HUES6 (cell line): ENCODE results near the gene HOXB3.

ENCODE experiments used
- H3K27ac ChIP-seq: 2 replicates; pipeline ENCODE4 v1.7.0; 2013; ENCODE audit warnings: low read depth, mild to moderate bottlenecking, low read length, inconsistent platforms
- H3K27me3 ChIP-seq: 2 replicates; pipeline ENCODE4 v1.6.1; 2013; ENCODE audit warnings: low read length; ENCODE audit not compliant: control insufficient read depth, insufficient read depth
- H3K36me3 ChIP-seq: 2 replicates; pipeline ENCODE4 v1.6.1; 2013; ENCODE audit warnings: low read length; ENCODE audit not compliant: control insufficient read depth, insufficient read depth
- H3K4me1 ChIP-seq: 2 replicates; pipeline ENCODE4 v1.6.1; 2013; ENCODE audit warnings: low read length; ENCODE audit not compliant: control insufficient read depth, insufficient read depth
- H3K4me3 ChIP-seq: 2 replicates; pipeline ENCODE4 v1.5.1; 2013; ENCODE audit warnings: low read depth, low read length
- H3K9ac ChIP-seq: one replicate; pipeline ENCODE4 v1.6.1; 2013; ENCODE audit warnings: mild to moderate bottlenecking, low read length
- H3K9me3 ChIP-seq: 2 replicates; pipeline ENCODE4 v1.6.1; 2013; ENCODE audit warnings: low read depth, low read length; ENCODE audit not compliant: control insufficient read depth, insufficient read depth

Gene HOXB3

DNA sequence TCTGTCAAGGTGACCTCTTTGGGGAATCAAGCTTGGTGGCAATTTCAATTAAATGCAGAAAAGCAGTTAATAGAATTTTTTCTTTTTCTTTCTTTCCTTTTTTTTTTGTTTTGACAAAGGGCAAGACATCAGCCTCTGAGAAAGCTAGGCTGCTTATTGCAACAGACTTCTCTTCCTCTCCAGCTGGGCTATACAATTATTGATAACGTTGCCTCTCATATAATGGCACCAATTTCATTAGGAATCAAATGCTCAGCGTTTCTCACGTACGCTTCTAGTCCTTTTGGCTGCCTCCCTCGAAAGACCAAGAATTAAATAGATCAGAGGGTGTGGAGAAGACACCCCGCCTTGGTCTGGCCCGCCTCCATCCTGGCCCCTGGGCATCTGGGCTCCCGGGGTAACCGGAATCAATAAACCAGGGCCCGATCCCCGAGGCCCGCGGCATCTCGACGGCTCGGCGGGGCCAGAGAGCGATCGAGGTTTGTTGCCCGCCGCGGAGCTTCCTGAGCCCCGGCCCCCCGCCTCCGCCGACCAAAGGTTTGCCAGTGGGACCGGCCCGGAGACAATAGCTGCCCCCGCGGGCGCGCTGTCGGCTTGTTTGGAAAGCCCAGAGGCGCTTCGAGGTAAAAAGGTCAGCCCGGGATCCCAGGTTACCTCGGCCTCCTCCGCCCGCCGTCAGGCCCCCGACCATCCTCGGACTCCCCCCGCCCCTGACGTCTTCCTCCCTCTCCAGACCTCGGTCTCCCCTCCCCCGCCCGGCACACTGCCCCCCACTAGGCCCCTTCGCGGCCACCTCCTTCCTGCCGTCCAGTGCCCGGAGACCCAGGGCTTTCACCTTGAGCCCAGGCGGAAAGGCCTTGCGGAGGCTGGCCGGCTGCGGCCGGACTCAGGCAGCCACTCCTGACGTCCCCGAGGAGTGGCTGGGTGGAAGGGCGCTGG lies 63.2 kb downstream of the HOXB3 start:
- peaks cover 95% of the 10 kb centered on the region for H3K27me3 ChIP-seq

GRCh38 chr17:48523010-48523409 lies 67.0 kb downstream of the HOXB3 start:
- Histone ChIP-seq H3K9ac (no peak overlapping the region), H3K27ac (no peak overlapping the region), H3K9me3 (no peaks in the 10 kb centered on the region), H3K36me3 (no peaks in the 10 kb centered on the region), H3K27me3 (peaks cover 68% of the 10 kb centered on the region), H3K4me1 (peaks cover 47% of the 10 kb centered on the region), H3K4me3 (no peak overlapping the region)

More for the DNA sequence above, 63.2 kb downstream of the HOXB3 start:
- no peaks in the 10 kb centered on the region for H3K9me3 ChIP-seq
- no peaks in the 10 kb centered on the region for H3K36me3 ChIP-seq
- peak overlapping the region; percentile 61 for H3K9ac ChIP-seq
- peaks cover 62% of the 10 kb centered on the region for H3K4me1 ChIP-seq
- H3K4me3 ChIP-seq, result peak overlapping the region; percentile 52
- peak overlapping the region; percentile 77; the same call in 1 of the 2 replicates for H3K27ac ChIP-seq

DNA sequence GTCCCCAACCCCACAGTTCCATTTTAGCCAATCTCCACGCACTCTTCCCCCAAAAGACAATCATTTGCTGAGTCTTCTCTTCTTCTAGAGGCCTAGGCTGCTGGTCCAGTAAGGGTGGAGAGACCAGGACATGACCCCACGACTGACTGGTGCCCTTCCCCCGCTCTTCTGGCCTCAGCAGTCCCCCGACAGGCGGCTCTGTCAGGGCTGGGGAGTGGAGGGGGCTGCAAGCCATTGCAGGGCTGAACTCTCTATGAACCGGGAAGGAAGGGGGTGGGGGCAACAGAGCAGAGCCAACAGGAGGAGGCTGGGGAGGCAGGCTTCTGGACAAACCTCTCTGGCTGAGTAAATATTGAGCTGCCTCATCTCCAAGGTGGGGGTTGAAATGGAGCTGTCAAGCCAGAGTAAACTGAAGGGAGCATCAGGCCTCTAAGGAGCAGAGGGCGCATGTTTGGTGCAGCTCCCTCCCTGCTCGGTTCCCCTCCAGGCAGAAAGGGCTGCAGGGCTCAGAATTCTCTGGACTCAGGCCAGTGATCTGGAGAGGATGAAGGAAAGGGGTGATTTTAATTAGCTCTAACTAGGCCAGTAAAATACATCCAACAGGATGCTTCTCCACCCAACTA lies 67.9 kb downstream of the HOXB3 start:
- H3K4me1 ChIP-seq, result peaks cover 47% of the 10 kb centered on the region
- peak overlapping the region; percentile 3; the same call in 1 of the 2 replicates for H3K27ac ChIP-seq
- H3K9me3 ChIP-seq, result no peaks in the 10 kb centered on the region
- H3K4me3 ChIP-seq, result 0 out of 2 replicates have a peak overlapping the region, but pooled peaks have one; percentile 2
- H3K36me3 ChIP-seq, result no peaks in the 10 kb centered on the region
- peaks cover 60% of the 10 kb centered on the region for H3K27me3 ChIP-seq
- no peak overlapping the region for H3K9ac ChIP-seq

GRCh38 chr17:48520631-48521079 lies 69.4 kb downstream of the HOXB3 start:
- H3K4me1 ChIP-seq, result peaks cover 48% of the 10 kb centered on the region
- 0 out of 2 replicates have a peak overlapping the region, but pooled peaks have one; percentile 4 for H3K4me3 ChIP-seq
- H3K27ac ChIP-seq, result peak overlapping the region; percentile 46; the same call in 1 of the 2 replicates
- H3K27me3 ChIP-seq, result peaks cover 47% of the 10 kb centered on the region
- peak overlapping the region; percentile 37 for H3K9ac ChIP-seq
- H3K9me3 ChIP-seq, result no peaks in the 10 kb centered on the region
- no peaks in the 10 kb centered on the region for H3K36me3 ChIP-seq

DNA sequence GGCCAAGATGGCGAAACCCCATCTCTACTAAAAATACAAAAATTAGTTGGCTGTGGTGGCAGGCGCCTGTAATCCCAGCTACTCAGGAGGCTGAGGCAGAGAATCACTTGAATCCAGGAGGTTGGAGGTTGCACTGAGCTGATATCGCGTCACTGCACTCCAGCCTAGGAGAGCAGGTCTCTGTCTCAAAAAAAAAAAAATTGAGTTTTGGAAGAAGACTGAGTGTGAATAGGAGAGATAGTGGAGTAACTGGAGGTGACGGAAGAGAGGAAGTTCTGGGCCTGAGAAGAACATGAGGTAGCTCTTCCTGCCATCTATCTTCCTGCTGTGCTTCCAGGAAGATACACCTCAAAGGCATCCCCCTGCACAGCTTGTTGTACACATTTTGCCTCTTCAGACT lies 70.6 kb downstream of the HOXB3 start:
- H3K9me3 ChIP-seq, result no peaks in the 10 kb centered on the region
- H3K27ac ChIP-seq, result no peak overlapping the region
- H3K4me1 ChIP-seq, result peaks cover 54% of the 10 kb centered on the region
- no peaks in the 10 kb centered on the region for H3K36me3 ChIP-seq
- peaks cover 36% of the 10 kb centered on the region for H3K27me3 ChIP-seq
- no peak overlapping the region for H3K4me3 ChIP-seq
- no peak overlapping the region for H3K9ac ChIP-seq

GRCh38 chr17:48517478-48517877 lies 72.6 kb downstream of the HOXB3 start:
- H3K27ac ChIP-seq, result no peak overlapping the region
- no peak overlapping the region for H3K4me3 ChIP-seq
- peaks cover 63% of the 10 kb centered on the region for H3K4me1 ChIP-seq
- H3K36me3 ChIP-seq, result no peaks in the 10 kb centered on the region
- H3K27me3 ChIP-seq, result peaks cover 16% of the 10 kb centered on the region; the same call in 1 of the 2 replicates
- no peak overlapping the region for H3K9ac ChIP-seq
- H3K9me3 ChIP-seq, result no peaks in the 10 kb centered on the region

DNA sequence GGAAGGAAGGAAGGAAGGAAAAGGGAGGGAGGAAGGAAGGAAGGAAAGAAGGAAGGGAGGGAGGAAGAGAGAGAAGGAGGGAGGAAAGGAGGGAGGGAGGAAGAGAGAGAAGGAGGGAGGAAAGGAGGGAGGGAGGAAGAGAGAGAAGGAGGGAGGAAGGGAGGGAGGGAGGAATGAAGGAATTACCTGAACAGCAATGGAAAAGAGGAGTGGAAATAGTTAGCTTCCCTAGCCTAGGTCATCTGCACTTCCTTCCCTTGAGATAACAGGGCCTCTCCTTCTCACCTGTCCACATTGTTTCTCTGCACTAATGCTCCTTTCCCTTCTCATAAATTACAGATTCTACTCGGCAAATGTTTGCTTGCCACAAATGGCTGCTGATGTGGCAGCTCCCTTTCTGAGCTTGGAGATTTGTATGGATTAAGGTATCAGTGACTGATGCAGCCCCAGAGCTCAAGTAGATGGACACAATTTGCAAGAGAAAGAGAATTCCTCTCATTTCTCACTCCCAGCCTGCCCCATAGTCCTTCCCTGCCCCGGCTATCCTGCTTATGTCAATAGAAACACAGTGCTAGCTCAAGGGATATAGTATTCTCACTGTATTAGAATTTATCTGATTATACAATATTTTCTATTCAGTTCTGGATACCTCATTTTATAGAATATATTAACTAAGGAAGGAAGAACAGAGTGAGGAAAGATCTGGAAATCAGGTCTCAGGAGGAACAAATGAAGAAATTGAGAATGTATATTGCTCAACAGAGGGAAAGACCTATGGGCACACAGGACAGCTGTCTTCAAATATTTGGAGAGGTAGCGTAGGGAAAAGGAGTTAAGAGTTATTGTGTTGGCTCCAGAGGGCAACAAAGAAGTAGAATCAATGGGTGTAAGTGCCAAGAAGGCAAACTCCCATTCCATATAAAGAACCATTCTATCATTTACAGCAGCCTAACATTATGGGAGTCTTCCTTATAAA lies 73.8 kb downstream of the HOXB3 start:
- H3K9ac ChIP-seq, result no peak overlapping the region
- no peaks in the 10 kb centered on the region for H3K9me3 ChIP-seq
- H3K27me3 ChIP-seq, result peaks cover 4% of the 10 kb centered on the region; the same call in 1 of the 2 replicates
- H3K4me3 ChIP-seq, result peak overlapping the region; percentile 25; the same call in 1 of the 2 replicates
- H3K36me3 ChIP-seq, result no peaks in the 10 kb centered on the region
- no peak overlapping the region for H3K27ac ChIP-seq
- peaks cover 50% of the 10 kb centered on the region for H3K4me1 ChIP-seq

- Histone ChIP-seq H3K27ac (no peak overlapping the region), H3K9ac (no peak overlapping the region), H3K27me3 (peaks cover 1% of the 10 kb centered on the region; the same call in 1 of the 2 replicates), H3K9me3 (no peaks in the 10 kb centered on the region), H3K36me3 (no peaks in the 10 kb centered on the region), H3K4me1 (peaks cover 39% of the 10 kb centered on the region), H3K4me3 (no peak overlapping the region)
Observed at GRCh38 chr17:48514477-48514876, 75.6 kb downstream of the HOXB3 start.

DNA sequence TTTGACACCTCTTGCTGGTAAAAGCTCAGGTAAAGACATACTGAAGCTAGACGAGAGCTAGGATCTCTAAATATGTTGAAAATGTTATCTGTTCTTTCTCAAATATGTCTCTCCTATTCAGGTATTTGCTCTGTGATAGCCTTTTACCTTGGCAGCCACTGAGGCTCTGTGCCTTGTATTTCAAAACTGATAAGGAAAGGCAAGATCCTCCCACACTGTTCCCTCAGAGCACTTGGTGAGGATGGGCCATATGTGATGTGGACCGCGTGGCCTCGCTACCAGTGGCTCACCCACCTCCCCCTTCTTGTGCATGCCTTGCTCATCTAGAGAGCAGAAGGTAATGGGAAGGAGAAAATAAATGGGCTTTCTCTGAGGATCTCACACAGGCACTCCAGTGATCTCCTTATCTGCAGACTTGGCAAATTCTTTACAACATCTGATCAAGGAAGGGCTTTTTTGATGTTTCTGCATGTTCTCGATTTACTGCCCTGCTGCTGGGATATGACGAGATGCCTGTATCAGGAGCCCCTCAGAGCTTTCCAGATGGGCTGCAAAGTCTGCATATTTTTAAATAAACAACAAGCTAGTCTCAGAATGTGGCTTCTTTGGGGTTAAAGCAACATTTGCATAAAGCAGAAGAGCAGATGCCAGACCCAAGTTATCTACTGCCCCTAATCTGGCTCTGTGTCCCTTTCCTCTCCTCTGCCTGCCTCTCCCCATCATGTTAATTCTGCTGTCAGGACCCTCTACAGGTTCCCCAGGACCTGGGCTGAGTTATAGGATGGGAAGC lies 76.2 kb downstream of the HOXB3 start:
- Histone ChIP-seq H3K9me3 (no peaks in the 10 kb centered on the region), H3K27ac (no peak overlapping the region), H3K27me3 (no peaks in the 10 kb centered on the region; the same call in 1 of the 2 replicates), H3K9ac (no peak overlapping the region), H3K4me1 (peaks cover 37% of the 10 kb centered on the region), H3K36me3 (no peaks in the 10 kb centered on the region), H3K4me3 (no peak overlapping the region)

GRCh38 chr17:48513097-48513496 lies 76.9 kb downstream of the HOXB3 start:
- Histone ChIP-seq H3K4me1 (peaks cover 37% of the 10 kb centered on the region), H3K27me3 (no peaks in the 10 kb centered on the region; the same call in 1 of the 2 replicates), H3K27ac (no peak overlapping the region), H3K4me3 (no peak overlapping the region), H3K36me3 (no peaks in the 10 kb centered on the region), H3K9me3 (no peaks in the 10 kb centered on the region), H3K9ac (no peak overlapping the region)
